Measurements from ENCODE around the gene HSPE1.
A peak's percentile ranks its signal among the peaks of the same experiment; 100 is the strongest.
"Not testable (repeated sequence)": the region's sequence is repeated elsewhere in the genome, so short reads cannot be mapped to it uniquely, and the experiment has no call there.

The HSPE1 gene

GRCh38 chr2:197499594-197500502 lies at the start of gene HSPE1, which contains the start of gene HSPD1:
Gene HSPE1, plus strand, starts transcription at chr2:197500379. Its CDS starts 58 bp downstream, at chr2:197500437.
Gene HSPD1, minus strand, starts transcription at chr2:197499840. Its CDS starts 992 bp downstream, at chr2:197498848.
- ATAC-seq, result peak; percentile 92
- DNase-seq, result peak; percentile 98

GRCh38 chr2:197450465-197450864 lies 49.7 kb upstream of the HSPE1 start:
- ATAC-seq, result no peak
- no peak for DNase-seq

GRCh38 chr2:197450935-197451358 lies 49.2 kb upstream of the HSPE1 start:
- not testable (repeated sequence) for DNase-seq, ATAC-seq

- DNase-seq (no peak), ATAC-seq (no peak)
These were observed 47.4 kb upstream of the HSPE1 start for GRCh38 chr2:197452754-197453122.

GRCh38 chr2:197453123-197453913 lies 46.9 kb upstream of the HSPE1 start, which contains the start of gene COQ10B:
Gene COQ10B, plus strand, starts transcription at chr2:197453552. Its CDS starts 9 bp downstream, at chr2:197453561.
- ATAC-seq, result peak; percentile 97
- peak; percentile 97 for DNase-seq

GRCh38 chr2:197453914-197454398 lies 46.2 kb upstream of the HSPE1 start:
- no peak for ATAC-seq
- no peak for DNase-seq

GRCh38 chr2:197454923-197455322 lies 45.3 kb upstream of the HSPE1 start:
- DNase-seq (no peak), ATAC-seq (no peak)

GRCh38 chr2:197455428-197455827 lies 44.8 kb upstream of the HSPE1 start:
- DNase-seq (no peak), ATAC-seq (no peak)

GRCh38 chr2:197460649-197461048 lies 39.5 kb upstream of the HSPE1 start:
- ATAC-seq (no peak), DNase-seq (no peak)

GRCh38 chr2:197461057-197461456 lies 39.1 kb upstream of the HSPE1 start:
- no peak for ATAC-seq
- DNase-seq, result no peak

- DNase-seq (no peak), ATAC-seq (no peak)
These were observed 36.0 kb upstream of the HSPE1 start for GRCh38 chr2:197464175-197464574.

GRCh38 chr2:197472166-197472565 lies 28.0 kb upstream of the HSPE1 start:
- DNase-seq (no peak), ATAC-seq (no peak)

- no peak for ATAC-seq
These were observed 22.4 kb upstream of the HSPE1 start for GRCh38 chr2:197477797-197478196.

GRCh38 chr2:197480165-197481036 lies 19.8 kb upstream of the HSPE1 start:
- no peak for DNase-seq
- no peak for ATAC-seq

More at GRCh38 chr2:197477797-197478196, 22.4 kb upstream of the HSPE1 start:
- no peak for DNase-seq

- ATAC-seq, result not testable (repeated sequence)
These were observed 15.9 kb upstream of the HSPE1 start for GRCh38 chr2:197484248-197484647.

GRCh38 chr2:197486175-197486574 lies 14.0 kb upstream of the HSPE1 start:
- DNase-seq (no peak), ATAC-seq (no peak)

More at GRCh38 chr2:197484248-197484647, 15.9 kb upstream of the HSPE1 start:
- not testable (repeated sequence) for DNase-seq

- DNase-seq (no peak), ATAC-seq (no peak)
These were observed 12.8 kb upstream of the HSPE1 start for GRCh38 chr2:197487385-197487784.

GRCh38 chr2:197495433-197496134 lies 4.6 kb upstream of the HSPE1 start:
- ATAC-seq (no peak), DNase-seq (no peak)

GRCh38 chr2:197496695-197497094 lies 3.5 kb upstream of the HSPE1 start:
- ATAC-seq (no peak), DNase-seq (no peak)

GRCh38 chr2:197497326-197497725 lies 2.9 kb upstream of the HSPE1 start:
- DNase-seq (no peak), ATAC-seq (no peak)
